ENCODE measurements around the gene FYB2.

FYB2 gene

DNA sequence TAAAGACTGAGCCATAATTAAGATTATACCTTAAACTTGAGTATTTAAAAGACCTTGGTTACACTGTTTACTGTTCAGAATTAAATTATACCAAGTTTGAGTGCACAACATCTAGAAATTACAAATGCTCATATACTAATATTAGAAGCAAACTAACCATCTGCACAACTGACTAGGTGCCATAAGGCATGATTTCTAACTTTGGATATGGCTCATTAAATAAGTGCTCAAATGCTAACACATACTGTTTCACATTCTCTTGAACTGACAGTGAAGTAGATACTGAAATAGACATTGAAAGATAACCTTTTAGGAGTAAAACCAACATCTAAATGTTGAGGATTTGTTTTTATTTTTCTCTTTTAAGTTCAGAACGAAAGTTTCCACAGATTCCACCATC, 100.0 kb downstream of the FYB2 start:
- Histone ChIP-seq H3K27ac (no peak overlapping the region), H4K20me1 (ENCODE audit: insufficient read depth) (no peaks in the 10 kb centered on the region), H3K27me3 (ENCODE audit: insufficient read depth, low read depth) (no peaks in the 10 kb centered on the region), H3K4me1 (ENCODE audit: low read depth, poor library complexity, severe bottlenecking) (no peaks in the 10 kb centered on the region), H3K79me2 (ENCODE audit: insufficient read depth, low read depth) (no peaks in the 10 kb centered on the region), H3K4me2 (no peak overlapping the region), H3K36me3 (ENCODE audit: insufficient read depth) (no peaks in the 10 kb centered on the region), H3K9ac (no peak overlapping the region), H2AFZ (ENCODE audit: low read depth) (no peak overlapping the region), H3K4me3 (IDR thresholded peaks at IDR 0.05; ENCODE audit: insufficient read depth, low read depth, low read length) (no peak overlapping the region)
- TF ChIP-seq, protein P1, sequence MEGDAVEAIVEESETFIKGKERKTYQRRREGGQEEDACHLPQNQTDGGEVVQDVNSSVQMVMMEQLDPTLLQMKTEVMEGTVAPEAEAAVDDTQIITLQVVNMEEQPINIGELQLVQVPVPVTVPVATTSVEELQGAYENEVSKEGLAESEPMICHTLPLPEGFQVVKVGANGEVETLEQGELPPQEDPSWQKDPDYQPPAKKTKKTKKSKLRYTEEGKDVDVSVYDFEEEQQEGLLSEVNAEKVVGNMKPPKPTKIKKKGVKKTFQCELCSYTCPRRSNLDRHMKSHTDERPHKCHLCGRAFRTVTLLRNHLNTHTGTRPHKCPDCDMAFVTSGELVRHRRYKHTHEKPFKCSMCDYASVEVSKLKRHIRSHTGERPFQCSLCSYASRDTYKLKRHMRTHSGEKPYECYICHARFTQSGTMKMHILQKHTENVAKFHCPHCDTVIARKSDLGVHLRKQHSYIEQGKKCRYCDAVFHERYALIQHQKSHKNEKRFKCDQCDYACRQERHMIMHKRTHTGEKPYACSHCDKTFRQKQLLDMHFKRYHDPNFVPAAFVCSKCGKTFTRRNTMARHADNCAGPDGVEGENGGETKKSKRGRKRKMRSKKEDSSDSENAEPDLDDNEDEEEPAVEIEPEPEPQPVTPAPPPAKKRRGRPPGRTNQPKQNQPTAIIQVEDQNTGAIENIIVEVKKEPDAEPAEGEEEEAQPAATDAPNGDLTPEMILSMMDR (conservative IDR thresholded peaks at IDR 0.05; ENCODE audit: low read depth, low read length): no peak

DNA sequence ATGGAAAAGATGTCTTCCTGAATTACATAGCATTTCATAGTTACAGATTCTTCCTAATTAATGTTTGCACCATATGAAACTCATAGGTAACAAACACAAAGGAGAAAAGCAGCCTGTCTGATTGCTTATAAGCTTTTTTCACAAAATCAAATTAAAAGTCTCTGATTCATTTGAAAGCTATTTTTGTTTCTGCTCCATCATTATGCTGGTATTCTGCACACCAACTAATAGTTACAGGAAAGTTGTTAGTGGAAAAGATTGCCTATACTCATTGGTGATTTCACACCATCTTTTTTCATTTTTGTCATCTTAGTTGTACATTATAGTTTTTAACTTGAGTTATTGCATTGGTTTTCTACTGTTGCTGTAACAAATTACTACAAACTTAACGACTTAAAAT, 104.0 kb downstream of the FYB2 start:
- Histone ChIP-seq H3K27ac (no peak overlapping the region), H3K27me3 (ENCODE audit: insufficient read depth, low read depth) (no peaks in the 10 kb centered on the region)

DNA sequence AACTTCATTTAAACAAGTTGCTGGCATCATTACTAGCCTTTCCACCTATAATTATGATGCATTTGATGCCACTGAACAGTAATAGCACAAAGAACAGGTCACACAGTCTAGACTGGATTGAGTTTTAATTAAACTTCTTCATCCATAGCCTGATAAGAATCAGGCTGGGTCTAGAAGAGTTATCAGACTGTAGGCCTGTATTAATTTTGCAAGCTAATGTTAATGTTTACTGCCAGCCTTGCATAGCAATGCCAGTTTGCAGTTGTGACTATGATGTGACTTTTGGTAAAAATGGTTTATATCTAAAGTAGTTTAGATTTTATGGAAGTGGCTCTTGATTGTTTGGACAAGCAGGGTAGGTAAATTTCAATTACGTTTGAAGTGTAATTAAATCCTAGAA, 106.1 kb downstream of the FYB2 start:
- no peaks in the 10 kb centered on the region for H3K27me3 ChIP-seq (ENCODE audit: insufficient read depth, low read depth)
- no peak overlapping the region for H3K4me2 ChIP-seq
- H3K4me1 ChIP-seq (ENCODE audit: low read depth, poor library complexity, severe bottlenecking): peaks cover 6% of the 10 kb centered on the region
- no peak overlapping the region for H3K9ac ChIP-seq
- no peaks in the 10 kb centered on the region for H4K20me1 ChIP-seq (ENCODE audit: insufficient read depth)
- TF ChIP-seq, protein P1 (conservative IDR thresholded peaks at IDR 0.05; ENCODE audit: low read depth, low read length): no peak
- no peak overlapping the region for H3K4me3 ChIP-seq (IDR thresholded peaks at IDR 0.05; ENCODE audit: insufficient read depth, low read depth, low read length)
- H3K27ac ChIP-seq: no peak overlapping the region
- H3K79me2 ChIP-seq (ENCODE audit: insufficient read depth, low read depth): no peaks in the 10 kb centered on the region
- no peak overlapping the region for H2AFZ ChIP-seq (ENCODE audit: low read depth)
- H3K36me3 ChIP-seq (ENCODE audit: insufficient read depth): no peaks in the 10 kb centered on the region

More for the DNA sequence above, 104.0 kb downstream of the FYB2 start:
- H3K9ac ChIP-seq: no peak overlapping the region
- H3K79me2 ChIP-seq (ENCODE audit: insufficient read depth, low read depth): no peaks in the 10 kb centered on the region
- H3K4me2 ChIP-seq: no peak overlapping the region
- no peaks in the 10 kb centered on the region for H4K20me1 ChIP-seq (ENCODE audit: insufficient read depth)
- TF ChIP-seq, protein P1 (conservative IDR thresholded peaks at IDR 0.05; ENCODE audit: low read depth, low read length): no peak
- no peaks in the 10 kb centered on the region for H3K4me1 ChIP-seq (ENCODE audit: low read depth, poor library complexity, severe bottlenecking)
- no peak overlapping the region for H3K4me3 ChIP-seq (IDR thresholded peaks at IDR 0.05; ENCODE audit: insufficient read depth, low read depth, low read length)
- no peaks in the 10 kb centered on the region for H3K36me3 ChIP-seq (ENCODE audit: insufficient read depth)
- H2AFZ ChIP-seq (ENCODE audit: low read depth): no peak overlapping the region

DNA sequence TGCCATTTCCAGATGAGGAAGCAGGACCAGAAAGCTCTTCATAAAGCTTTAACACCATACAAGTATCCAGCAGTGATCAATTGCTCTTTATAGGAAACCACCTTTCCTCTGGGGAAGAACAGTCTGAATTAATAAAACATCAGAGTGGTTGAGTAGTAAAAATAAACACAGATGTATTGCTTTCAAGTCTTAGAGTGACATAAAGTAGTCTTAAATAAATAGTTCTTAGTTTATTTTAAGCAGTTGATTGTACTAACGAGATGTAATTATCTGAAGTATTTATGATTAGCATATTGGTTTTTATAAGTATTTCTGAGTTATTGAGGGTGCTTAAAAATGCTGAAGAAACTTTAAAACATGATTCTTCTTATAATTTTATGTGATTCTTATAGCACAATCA, 107.1 kb downstream of the FYB2 start:
- Histone ChIP-seq H3K4me1 (ENCODE audit: low read depth, poor library complexity, severe bottlenecking) (peaks cover 11% of the 10 kb centered on the region), H3K4me3 (IDR thresholded peaks at IDR 0.05; ENCODE audit: insufficient read depth, low read depth, low read length) (no peak overlapping the region), H3K4me2 (no peak overlapping the region), H3K27ac (no peak overlapping the region), H4K20me1 (ENCODE audit: insufficient read depth) (no peaks in the 10 kb centered on the region), H3K9ac (no peak overlapping the region), H3K27me3 (ENCODE audit: insufficient read depth, low read depth) (no peaks in the 10 kb centered on the region), H3K79me2 (ENCODE audit: insufficient read depth, low read depth) (no peaks in the 10 kb centered on the region), H2AFZ (ENCODE audit: low read depth) (no peak overlapping the region), H3K36me3 (ENCODE audit: insufficient read depth) (no peaks in the 10 kb centered on the region)
- TF ChIP-seq, protein P1 (conservative IDR thresholded peaks at IDR 0.05; ENCODE audit: low read depth, low read length): no peak

Measured in KMS-11 (cell line).